ENCODE measurements around the gene TECPR2.

GRCh38 chr14:102491366-102491765, 128.6 kb downstream of the TECPR2 start:
- TF ChIP-seq FOXA1 (IDR thresholded peaks at IDR 0.05) = no peak
- no peak for TF ChIP-seq SUZ12 (IDR thresholded peaks at IDR 0.05)
- TF ChIP-seq ARNT (IDR thresholded peaks at IDR 0.05) = no peak
- no peak for TF ChIP-seq BHLHE40 (IDR thresholded peaks at IDR 0.05; ENCODE audit: borderline replicate concordance)
- TF ChIP-seq FOXM1 (IDR thresholded peaks at IDR 0.05; ENCODE audit: borderline replicate concordance) = no peak
- TF ChIP-seq ELF4 (IDR thresholded peaks at IDR 0.05) = no peak

Data from HEK293T (cell line).